A549 (cell line): ENCODE results near the gene PBXIP1. TPM values are rescaled to one million over a fixed set of nuclear protein-coding genes. Genes with fewer than 3 reads are reported as not detected.

Experiments used
- ATAC-seq, 2 experiments: fragments of 200-7000 bp in 1 of 2; fragments of >200 bp in 1 of 2; cut with Nextera tagmentation in 1 of 2; cut with Tn5 transposase in 1 of 2; 3 replicates each; pipeline versions ENCODE4 v1.8.0 to v1.9.1; 2018 to 2020; ENCODE audit warnings: mild to moderate bottlenecking in 1 of 2, moderate library complexity in 1 of 2
- CTCF ChIA-PET: fragments of 300-600 bp; sonication (Branson Sonifier 250); formaldehyde crosslinking; extraction: SDS; loops from one replicate; lab custom pipeline; 2021; ENCODE audit warnings: antibody characterized with exemption, inconsistent platforms; lab: Yijun Ruan, JAX
- POLR2A ChIA-PET: fragments of 350-600 bp; formaldehyde crosslinking; extraction: SDS; loops from one replicate; lab custom pipeline; 2021; ENCODE audit warnings: antibody characterized with exemption, inconsistent platforms; lab: Yijun Ruan, JAX
- DNase-seq, 2 experiments: peaks; one replicate each; pipeline versions ENCODE4 v3.0.0 to v3.0.0-alpha.2; 2011 to 2016; ENCODE audit warnings: low read depth in 1 of 2, low spot score in 1 of 2
- FAIRE-seq: peaks from 2 replicates; lab custom pipeline; 2011; peaks lifted over from hg19 to GRCh38; lab: Jason Lieb, UNC
- H3K27ac ChIP-seq, 2 experiments: fragments of >200 bp; sonication (Bioruptor Twin); formaldehyde crosslinking; 3 replicates each; pipeline ENCODE4 v1.5.1; 2016 to 2017
- H3K4me1 ChIP-seq: fragments of >200 bp; sonication (Bioruptor Twin); formaldehyde crosslinking; 3 replicates; pipeline ENCODE4 v1.6.1; 2016
- H3K4me2 ChIP-seq: fragments of >200 bp; sonication (Bioruptor Twin); formaldehyde crosslinking; 3 replicates; pipeline ENCODE4 v1.6.1; 2016
- H3K4me3 ChIP-seq: fragments of >200 bp; sonication (Bioruptor Twin); formaldehyde crosslinking; 3 replicates; pipeline ENCODE4 v1.5.1; 2016
- H3K9me3 ChIP-seq: fragments of >200 bp; sonication (Bioruptor Twin); formaldehyde crosslinking; 3 replicates; pipeline ENCODE4 v1.6.1; 2016
- CEBPB ChIP-seq, 2 experiments: fragments of >200 bp in 1 of 2; sonication (Bioruptor Twin) in 1 of 2; formaldehyde crosslinking in 1 of 2; IDR thresholded peaks; 2 replicates each; pipeline ENCODE4 v1.6.1; 2012 to 2016
- EHF ChIP-seq: fragments of 250-450 bp; sonication (Bioruptor Pico); IDR thresholded peaks from 2 replicates; pipeline ENCODE4 v1.5.0; 2020; ENCODE audit warnings: mild to moderate bottlenecking
- KDM1A ChIP-seq: fragments of 200-600 bp; sonication (generic); IDR thresholded peaks from 2 replicates; pipeline ENCODE4 v1.6.1; 2016; ENCODE audit warnings: low read depth, mild to moderate bottlenecking
- MAZ ChIP-seq: fragments of 150-350 bp; IDR thresholded peaks from 2 replicates; pipeline ENCODE4 v1.6.1; 2014; ENCODE audit warnings: antibody characterized with exemption, low read depth, low read length, borderline replicate concordance
- NR3C1 ChIP-seq: fragments of >200 bp; sonication (Bioruptor Twin); formaldehyde crosslinking; IDR thresholded peaks from 3 replicates; pipeline ENCODE4 v1.6.1; 2017
- POLR2A ChIP-seq: IDR thresholded peaks from 2 replicates; pipeline ENCODE4 v1.6.1; 2012; ENCODE audit warnings: mild to moderate bottlenecking, low read length
- RFX5 ChIP-seq: fragments of 450-650 bp; IDR thresholded peaks from 2 replicates; pipeline ENCODE4 v1.7.1; 2014; ENCODE audit warnings: antibody characterized with exemption, mild to moderate bottlenecking, moderate library complexity
- SMC3 ChIP-seq: fragments of >200 bp; sonication (Bioruptor Twin); formaldehyde crosslinking; IDR thresholded peaks from 3 replicates; pipeline ENCODE4 v1.6.1; 2018; ENCODE audit warnings: inconsistent platforms
- TP53 ChIP-seq: fragments of 250-450 bp; sonication (Bioruptor Pico); IDR thresholded peaks from 2 replicates; pipeline ENCODE4 v1.5.0; 2021; ENCODE audit warnings: mild to moderate bottlenecking, moderate library complexity
- WGBS: methylation state at CpG from one replicate; pipeline ENCODE4 v1.1.6; 2017; ENCODE audit errors: missing lambda C conversion rate; 5-methylcytosine and 5-hydroxymethylcytosine counted together
- polyA plus RNA-seq, 4 experiments: library from polyadenylated mRNA; depleted of rRNA in 3 of 4; stranded (reverse); fragments of >200 nt; fragmentation: RNase III in 1 of 4; extraction: RNeasy Plus Mini Kit Qiagen cat#74134 plus additional on column Dnase treatment in 1 of 4; gene quantifications; 2 replicates in 3 of 4; 3 replicates in 1 of 4; pipeline ENCODE4 v1.2.3, GENCODE V29; 2011 to 2017
- TF ChIP-seq, protein P1 (sequence below): fragments of 200-600 bp; sonication (generic); IDR thresholded peaks from 2 replicates; pipeline ENCODE4 v1.6.1; 2016; ENCODE audit warnings: antibody characterized with exemption, mild to moderate bottlenecking, moderate library complexity
- TF ChIP-seq, protein P2 (sequence below): fragments of >200 bp; sonication (Bioruptor Twin); formaldehyde crosslinking; IDR thresholded peaks from 3 replicates; pipeline ENCODE4 v1.5.1; 2016
- TF ChIP-seq, protein P3 (sequence below): fragments of 250-450 bp; sonication (Bioruptor Pico); IDR thresholded peaks from 2 replicates; pipeline ENCODE4 v1.5.0; 2020; ENCODE audit warnings: low read depth, mild to moderate bottlenecking, moderate library complexity

PBXIP1 gene
- polyA plus RNA-seq, 2 of the 4 experiments (the other 2 are of a cell fraction), result 15.0 to 20.8 TPM

DNA sequence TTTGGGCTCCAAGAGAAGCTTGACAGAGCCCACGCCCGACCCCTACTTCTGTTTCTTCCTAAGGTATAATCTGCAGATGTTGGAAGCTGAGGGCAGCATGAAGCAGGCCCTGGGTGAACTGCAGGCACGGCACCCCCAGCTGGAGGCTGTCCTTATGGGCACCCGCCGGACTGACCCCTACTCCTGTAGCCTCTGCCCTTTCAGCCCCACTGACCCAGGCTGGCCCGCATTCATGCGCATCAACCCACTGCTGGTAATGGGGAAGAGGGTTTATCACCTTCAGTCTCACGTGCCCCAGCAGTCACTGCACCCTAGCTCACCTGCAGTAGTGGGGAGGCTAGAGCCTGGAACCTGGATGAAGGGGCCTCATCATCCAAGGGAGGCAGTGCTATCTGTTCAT is 34.4 kb upstream of the PBXIP1 start (continued):
- TF ChIP-seq, protein P1, sequence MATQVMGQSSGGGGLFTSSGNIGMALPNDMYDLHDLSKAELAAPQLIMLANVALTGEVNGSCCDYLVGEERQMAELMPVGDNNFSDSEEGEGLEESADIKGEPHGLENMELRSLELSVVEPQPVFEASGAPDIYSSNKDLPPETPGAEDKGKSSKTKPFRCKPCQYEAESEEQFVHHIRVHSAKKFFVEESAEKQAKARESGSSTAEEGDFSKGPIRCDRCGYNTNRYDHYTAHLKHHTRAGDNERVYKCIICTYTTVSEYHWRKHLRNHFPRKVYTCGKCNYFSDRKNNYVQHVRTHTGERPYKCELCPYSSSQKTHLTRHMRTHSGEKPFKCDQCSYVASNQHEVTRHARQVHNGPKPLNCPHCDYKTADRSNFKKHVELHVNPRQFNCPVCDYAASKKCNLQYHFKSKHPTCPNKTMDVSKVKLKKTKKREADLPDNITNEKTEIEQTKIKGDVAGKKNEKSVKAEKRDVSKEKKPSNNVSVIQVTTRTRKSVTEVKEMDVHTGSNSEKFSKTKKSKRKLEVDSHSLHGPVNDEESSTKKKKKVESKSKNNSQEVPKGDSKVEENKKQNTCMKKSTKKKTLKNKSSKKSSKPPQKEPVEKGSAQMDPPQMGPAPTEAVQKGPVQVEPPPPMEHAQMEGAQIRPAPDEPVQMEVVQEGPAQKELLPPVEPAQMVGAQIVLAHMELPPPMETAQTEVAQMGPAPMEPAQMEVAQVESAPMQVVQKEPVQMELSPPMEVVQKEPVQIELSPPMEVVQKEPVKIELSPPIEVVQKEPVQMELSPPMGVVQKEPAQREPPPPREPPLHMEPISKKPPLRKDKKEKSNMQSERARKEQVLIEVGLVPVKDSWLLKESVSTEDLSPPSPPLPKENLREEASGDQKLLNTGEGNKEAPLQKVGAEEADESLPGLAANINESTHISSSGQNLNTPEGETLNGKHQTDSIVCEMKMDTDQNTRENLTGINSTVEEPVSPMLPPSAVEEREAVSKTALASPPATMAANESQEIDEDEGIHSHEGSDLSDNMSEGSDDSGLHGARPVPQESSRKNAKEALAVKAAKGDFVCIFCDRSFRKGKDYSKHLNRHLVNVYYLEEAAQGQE, result no peak
- TF ChIP-seq POLR2A (no peak), CEBPB (IDR thresholded peaks at IDR 0.05) (no peak)

DNA sequence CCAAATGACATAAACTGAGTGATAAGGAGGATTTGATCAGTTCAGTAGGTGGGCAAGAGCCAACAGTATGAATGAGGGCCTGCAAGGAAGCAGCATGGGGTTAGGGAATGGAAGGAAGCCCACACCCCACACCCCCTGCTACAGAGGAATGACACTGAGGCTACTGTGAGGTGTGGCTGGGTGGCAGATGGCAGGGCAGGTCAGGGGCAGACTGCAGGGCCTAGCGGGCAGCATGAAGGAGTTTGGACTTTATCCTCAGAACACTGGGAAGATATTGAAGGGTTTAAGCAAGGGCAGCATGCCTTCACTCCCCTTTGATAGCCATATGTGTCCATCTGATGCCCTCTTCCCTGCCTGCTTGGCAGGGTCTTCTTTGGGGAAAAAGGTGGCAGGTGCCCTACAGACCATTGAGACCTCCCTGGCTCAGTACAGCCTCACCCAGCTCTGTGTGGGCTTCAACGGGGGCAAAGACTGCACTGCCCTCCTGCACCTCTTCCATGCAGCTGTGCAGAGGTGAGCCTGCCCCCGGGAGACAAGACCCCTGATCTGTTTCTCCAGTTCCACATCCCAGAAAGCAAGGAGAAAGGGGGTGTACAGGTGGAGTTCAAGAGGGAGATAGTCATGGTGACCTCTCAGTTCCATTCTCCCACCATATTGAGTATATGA is 33.4 kb upstream of the PBXIP1 start:
- Histone ChIP-seq H3K9me3 (no peaks in the 10 kb centered on the region), H3K27ac (no peak overlapping the region), H3K4me2 (no peak overlapping the region)
- POLR2A ChIA-PET, result no interaction called here
- ATAC-seq, result no peak
- TF ChIP-seq KDM1A, result no peak
- TF ChIP-seq, all 56 proteins: peak for 0
- H3K4me3 ChIP-seq, result no peak overlapping the region
- DNase-seq (no peak), FAIRE-seq (no peak)
- CTCF ChIA-PET, result no interaction called here
- peaks cover 30% of the 10 kb centered on the region; the same call in 2 of the 3 replicates for H3K4me1 ChIP-seq
- WGBS, result 93% methylated on average over 2 of the region's 3 CpGs

DNA sequence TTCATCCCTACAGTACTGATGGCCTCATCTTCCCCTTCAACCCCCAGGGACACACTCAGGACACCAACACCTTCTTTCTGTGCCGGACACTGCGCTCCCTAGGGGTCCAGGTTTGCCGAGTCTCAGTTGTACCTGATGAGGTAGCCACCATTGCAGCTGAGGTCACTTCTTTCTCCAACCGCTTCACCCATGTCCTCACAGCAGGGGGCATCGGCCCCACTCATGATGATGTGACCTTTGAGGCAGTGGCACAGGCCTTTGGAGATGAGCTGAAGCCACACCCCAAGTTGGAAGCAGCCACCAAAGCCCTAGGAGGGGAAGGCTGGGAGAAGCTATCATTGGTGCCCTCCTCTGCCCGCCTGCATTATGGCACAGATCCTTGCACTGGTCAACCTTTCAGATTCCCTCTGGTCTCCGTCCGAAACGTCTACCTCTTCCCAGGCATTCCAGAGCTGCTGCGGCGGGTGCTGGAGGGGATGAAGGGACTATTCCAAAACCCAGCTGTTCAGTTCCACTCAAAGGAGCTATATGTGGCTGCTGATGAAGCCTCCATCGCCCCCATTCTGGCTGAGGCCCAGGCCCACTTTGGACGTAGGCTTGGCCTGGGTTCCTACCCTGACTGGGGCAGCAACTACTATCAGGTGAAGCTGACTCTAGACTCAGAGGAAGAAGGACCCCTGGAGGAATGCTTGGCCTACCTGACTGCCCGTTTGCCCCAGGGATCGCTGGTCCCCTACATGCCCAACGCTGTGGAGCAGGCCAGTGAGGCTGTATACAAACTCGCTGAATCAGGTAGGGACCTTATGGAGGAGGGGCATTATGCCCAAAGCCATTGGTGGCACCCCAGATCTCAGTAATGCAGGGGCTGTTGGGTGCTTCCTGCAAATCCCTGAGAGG is 32.4 kb upstream of the PBXIP1 start:
- TF ChIP-seq, protein P2, sequence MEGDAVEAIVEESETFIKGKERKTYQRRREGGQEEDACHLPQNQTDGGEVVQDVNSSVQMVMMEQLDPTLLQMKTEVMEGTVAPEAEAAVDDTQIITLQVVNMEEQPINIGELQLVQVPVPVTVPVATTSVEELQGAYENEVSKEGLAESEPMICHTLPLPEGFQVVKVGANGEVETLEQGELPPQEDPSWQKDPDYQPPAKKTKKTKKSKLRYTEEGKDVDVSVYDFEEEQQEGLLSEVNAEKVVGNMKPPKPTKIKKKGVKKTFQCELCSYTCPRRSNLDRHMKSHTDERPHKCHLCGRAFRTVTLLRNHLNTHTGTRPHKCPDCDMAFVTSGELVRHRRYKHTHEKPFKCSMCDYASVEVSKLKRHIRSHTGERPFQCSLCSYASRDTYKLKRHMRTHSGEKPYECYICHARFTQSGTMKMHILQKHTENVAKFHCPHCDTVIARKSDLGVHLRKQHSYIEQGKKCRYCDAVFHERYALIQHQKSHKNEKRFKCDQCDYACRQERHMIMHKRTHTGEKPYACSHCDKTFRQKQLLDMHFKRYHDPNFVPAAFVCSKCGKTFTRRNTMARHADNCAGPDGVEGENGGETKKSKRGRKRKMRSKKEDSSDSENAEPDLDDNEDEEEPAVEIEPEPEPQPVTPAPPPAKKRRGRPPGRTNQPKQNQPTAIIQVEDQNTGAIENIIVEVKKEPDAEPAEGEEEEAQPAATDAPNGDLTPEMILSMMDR, result 0 out of 3 replicates have a peak, but pooled peaks have one; percentile 5
- no peak for TF ChIP-seq TP53 (CRISPR knock-in tag)
- no peak for TF ChIP-seq SMC3
- TF ChIP-seq NR3C1, result no peak
- no peak for TF ChIP-seq MAZ
- TF ChIP-seq RFX5, result no peak
- no peak for TF ChIP-seq EHF (CRISPR knock-in tag)
- TF ChIP-seq, protein P3, sequence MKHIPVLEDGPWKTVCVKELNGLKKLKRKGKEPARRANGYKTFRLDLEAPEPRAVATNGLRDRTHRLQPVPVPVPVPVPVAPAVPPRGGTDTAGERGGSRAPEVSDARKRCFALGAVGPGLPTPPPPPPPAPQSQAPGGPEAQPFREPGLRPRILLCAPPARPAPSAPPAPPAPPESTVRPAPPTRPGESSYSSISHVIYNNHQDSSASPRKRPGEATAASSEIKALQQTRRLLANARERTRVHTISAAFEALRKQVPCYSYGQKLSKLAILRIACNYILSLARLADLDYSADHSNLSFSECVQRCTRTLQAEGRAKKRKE (CRISPR knock-in tag), result no peak
- no peaks in the 10 kb centered on the region for H3K9me3 ChIP-seq
- ChIA-PET POLR2A (interaction anchor here (0.5 to 0.9 kb wide), 3 partner anchors 11 to 52 kb away, joined by 3 read pairs; no protein-coding TSS in a partner anchor), CTCF (interaction anchor here (0.9 to 1.6 kb wide), 3 partner anchors 97 to 319 kb away, joined by 3 read pairs; no protein-coding TSS in a partner anchor)
- FAIRE-seq (no peak), ATAC-seq (no peak), DNase-seq (no peak)
- H3K4me2 ChIP-seq, result no peak overlapping the region
- H3K27ac ChIP-seq, result no peak overlapping the region
- peaks cover 22% of the 10 kb centered on the region; the same call in 2 of the 3 replicates for H3K4me1 ChIP-seq
- WGBS, result 89% methylated on average over 17 of the region's 17 CpGs
- no peak overlapping the region for H3K4me3 ChIP-seq
